RPMI8226 (cell line): ENCODE results near the gene EXOC6B.

Experiments
- DNase-seq: peaks from one replicate; pipeline ENCODE4 v3.0.0-alpha.2; 2015

The EXOC6B gene

DNA sequence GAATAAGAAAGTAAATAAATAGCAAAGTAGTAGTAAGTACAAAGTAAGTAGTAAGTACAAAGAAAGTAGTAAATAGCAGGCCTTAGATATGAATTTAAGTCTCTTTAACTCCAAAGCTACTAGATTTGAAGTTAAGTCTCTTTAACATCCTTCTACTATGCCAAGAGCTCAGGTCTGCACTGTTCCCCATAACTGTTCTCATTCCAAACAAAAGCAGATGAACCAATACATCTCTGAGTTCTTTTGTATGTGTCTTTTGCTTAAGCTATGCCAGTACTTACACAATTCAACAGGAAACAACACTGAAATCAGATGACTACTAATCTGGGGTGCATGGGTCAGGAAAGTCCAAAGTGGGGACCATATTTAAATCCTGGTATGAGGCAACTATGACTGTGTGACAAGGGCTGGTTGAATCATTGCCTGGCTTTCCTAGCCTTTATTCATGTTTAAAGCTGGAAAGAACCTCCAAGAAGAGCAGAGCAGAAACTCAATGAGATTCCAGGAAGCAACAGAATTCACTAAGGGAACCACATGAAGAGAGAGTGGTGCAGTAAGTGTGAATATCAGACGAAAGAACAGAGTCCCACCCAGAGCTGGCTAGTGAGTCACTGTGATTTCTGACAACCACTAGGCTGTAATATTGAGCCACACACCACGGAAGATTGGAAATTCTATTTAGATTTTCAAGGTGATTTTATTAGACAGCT, 627.1 kb downstream of the EXOC6B start:
- DNase-seq: no peak

- no peak for DNase-seq
Measured at GRCh38 chr2:72193723-72194122, 632.1 kb downstream of the EXOC6B start.

GRCh38 chr2:72191441-72191840, 634.4 kb downstream of the EXOC6B start:
- no peak for DNase-seq

GRCh38 chr2:72185206-72185605, 640.6 kb downstream of the EXOC6B start:
- DNase-seq: no peak

DNA sequence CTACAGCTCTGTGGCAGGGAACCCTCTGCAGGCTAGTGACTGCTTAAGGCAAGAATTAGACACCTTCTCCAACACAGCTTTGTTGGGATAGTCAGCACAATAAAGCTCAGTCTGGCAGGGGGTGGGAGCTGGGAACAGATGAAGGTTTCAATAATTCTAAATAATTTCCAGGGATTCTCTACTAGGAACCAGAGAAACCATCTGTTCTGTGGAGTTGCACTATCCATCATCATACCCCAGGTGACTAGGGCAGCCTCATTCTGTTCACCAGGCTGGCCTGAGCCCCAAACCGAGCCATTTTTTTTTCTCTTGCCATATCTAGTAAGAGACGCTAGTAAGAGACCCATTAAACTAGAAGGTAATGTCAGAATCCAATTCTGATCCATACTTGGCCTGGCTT, 642.4 kb downstream of the EXOC6B start:
- no peak for DNase-seq

DNA sequence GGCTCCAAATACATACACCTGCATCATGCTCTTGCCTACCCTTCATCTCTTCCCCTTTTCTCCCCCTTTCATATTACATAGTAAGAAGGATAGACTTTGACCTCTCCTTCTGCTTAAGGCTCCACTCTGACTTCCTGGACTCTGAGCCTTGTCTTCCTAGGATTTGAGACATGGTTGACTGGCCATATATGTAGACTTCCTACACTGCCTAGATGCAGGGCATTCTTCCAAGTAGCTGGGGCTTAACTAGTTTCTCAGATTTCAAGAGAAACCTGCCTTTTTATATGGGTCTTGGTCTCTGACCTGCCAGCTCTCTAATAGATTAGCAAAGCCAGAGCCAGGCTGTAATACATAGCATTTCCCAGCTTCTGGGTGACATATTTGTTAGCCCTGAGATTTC, 642.8 kb downstream of the EXOC6B start:
- no peak for DNase-seq

DNA sequence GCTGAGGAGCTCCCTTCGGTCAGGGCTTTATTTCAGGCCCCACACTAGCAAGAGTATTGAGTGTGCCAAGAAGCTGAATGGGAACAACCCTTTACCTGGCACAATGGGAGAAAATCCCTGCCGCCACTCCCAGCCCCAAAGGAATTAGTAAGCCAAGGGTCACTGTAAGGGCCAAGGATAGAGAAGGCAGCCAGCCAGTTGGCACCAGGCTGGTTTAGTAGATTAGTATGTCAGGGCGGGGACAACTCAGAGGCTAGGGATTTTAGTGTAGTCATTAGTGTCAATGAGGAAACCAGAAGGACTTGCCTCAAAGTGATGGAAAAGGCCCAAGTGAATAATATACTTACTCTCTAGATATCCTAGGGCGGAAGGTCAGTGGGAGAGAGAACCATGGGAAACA, 643.3 kb downstream of the EXOC6B start:
- DNase-seq: no peak

- no peak for DNase-seq
Measured at GRCh38 chr2:72181616-72182015, 644.2 kb downstream of the EXOC6B start.

- no peak for DNase-seq
Measured at GRCh38 chr2:72180351-72180750, 645.5 kb downstream of the EXOC6B start.

DNA sequence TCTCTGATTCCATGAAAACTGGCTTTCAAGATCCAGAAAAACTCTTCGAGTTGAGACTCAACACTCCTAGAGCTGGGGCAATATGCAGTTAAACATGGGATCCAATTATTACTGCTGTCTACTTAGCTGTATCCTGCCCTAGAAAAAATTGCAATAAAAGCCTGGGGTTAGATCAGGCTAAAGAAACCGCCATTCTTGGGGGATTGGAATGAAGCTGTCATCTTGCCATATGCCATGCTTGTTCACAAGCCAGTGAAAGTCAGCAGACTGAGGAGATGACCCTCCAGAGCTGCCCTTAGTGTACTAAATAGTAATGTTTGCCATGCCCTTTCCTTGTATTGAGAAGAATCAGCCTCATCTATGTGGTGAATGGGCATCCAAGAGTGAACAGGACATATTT, 647.3 kb downstream of the EXOC6B start:
- DNase-seq: no peak

DNA sequence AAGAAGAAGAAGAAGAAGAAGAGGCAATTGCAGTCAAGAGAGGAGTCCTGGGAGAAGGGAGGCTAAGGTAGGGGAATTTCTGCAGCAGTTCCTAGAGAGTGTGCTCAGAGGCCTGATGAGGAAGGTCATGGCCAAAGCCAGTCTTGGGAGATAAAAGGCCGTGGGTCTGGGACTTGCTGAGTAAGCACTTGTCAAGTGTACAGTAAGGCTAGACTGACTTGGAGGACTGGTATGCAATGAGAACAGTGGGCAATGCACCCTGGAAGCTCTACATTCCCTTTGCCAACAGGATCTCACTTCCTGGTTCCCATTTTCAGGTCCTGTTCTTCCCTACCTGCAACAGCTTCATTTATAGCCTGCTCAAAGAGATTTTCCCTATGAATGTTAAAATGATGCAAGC, 649.6 kb downstream of the EXOC6B start:
- DNase-seq: no peak

GRCh38 chr2:72175636-72176035, 650.2 kb downstream of the EXOC6B start:
- no peak for DNase-seq

DNA sequence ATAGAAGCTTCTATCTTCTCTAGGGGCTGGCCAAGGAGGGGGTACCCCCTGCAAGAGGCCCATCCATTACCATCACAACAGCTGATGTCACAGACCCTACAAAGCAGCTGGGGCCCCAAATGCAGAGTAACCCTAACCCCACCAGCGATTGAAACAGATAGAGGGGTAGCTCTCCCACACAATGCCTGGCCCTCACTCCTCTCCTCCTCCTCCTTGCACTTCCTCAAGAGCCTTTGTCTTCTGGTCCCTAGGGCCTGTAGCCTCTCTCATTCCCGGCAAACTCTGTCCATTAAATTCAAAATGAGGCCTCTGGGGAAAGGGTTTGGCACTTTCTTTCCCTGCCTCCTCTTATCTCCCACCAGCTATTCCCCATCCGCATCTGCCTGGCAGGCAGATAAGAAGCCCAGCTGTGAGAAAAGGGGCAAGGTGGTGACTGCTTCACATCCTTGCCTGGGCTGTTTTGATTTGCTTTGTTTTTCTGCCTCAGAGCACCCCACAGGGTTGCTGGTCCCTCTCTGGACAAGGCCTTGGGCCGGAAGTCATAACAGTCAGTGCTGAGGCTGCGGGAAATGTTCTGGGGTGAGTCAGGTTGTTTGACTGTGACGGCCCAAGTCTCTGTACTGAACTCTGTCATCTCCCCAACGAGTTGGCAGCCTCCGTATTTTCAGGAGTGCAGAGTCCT, 652.1 kb downstream of the EXOC6B start:
- no peak for DNase-seq

DNA sequence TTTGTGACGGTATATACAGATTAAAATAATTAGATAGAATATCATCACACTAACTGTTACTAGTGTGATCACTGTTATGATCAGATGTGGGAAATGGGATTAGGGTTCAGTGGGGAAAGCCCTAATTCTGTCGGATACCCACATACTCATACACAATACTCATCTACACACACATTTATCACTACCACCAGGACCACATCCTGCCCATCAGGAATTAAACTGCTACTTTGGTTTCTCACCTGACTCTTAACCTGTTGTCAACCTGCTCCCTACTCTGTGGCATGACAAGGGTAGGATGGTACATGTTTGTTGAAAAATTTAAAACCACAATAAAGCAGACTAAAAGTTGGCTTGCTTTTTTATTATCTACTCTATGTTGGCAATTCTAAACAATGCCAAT, 653.4 kb downstream of the EXOC6B start:
- no peak for DNase-seq

DNA sequence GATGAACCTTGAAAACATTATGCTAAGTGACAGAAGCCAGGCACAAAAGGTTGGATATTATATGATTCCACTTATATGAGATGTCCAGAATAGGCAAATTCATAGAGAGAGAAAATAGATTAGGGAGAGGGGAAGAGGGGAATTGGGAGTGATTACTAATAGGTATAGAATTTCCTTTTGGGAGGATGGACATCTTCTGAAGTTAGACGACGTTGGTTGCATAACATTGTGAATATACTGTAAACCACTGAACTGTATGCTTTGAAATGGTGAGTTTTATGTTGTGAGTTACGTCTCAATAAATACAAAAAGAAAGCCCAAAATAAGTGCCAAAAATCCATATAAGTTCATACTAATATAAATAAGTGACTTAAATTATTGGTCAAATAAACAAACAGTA, 659.6 kb downstream of the EXOC6B start:
- DNase-seq: no peak

DNA sequence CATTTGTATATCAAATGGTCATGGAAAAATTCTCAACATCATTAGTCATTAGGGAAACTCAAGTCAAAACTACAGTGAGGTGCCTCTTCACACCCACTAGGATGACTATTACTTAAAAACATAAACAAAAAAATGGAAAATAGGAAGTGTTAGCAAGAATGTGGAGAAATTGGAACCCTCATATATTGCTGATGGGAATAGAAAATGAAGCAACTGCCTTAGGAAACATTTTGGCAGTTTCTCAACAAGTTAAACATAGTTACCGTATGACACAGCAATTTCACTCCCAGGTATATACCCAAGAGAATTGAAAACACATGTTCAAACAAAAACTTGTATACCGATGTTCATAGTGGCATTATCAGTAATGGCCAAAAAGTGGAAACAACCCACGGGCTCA, 660.0 kb downstream of the EXOC6B start:
- DNase-seq: no peak

DNA sequence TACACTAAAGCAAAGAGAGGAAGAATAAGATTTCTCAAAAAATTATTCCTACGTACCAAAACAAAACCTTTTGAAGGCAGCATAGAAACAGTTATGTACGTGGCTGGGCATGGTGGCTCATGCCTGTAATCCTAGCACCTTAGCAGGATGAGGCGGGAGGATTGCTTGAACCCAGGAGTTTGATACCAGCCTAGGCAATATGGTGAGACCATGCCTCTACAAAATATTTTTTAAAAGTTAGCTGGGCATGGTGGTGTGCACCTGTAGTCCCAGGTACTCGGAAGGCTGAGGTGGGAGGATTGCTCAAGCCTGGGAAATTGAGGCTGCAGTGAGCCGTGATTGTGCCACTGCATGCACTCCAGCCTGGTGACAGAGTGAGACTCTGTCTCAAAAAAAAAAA, 663.3 kb downstream of the EXOC6B start:
- DNase-seq: no peak

GRCh38 chr2:72159211-72159993, 666.4 kb downstream of the EXOC6B start:
- DNase-seq: no peak

- DNase-seq: no peak
Measured at GRCh38 chr2:72157871-72158771, 667.7 kb downstream of the EXOC6B start.

DNA sequence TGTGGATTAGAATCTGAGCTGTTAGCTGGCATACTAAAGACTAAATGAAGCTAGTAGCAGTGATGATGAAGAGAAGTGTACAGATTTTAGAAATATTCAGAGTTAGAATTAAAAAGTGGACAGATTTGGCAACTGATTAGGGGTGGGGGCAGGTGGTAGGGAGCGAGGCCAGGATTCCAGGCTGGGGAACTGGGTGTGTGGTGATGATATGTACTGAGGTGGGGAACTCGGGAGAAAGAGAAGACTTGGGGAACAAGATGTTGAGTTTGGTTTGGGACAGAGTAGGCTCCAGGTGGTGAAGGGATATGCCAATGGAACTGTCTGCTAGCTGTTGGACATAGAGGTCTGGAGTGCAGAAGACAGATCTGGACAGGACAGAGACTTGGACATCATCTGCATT, 669.0 kb downstream of the EXOC6B start:
- no peak for DNase-seq

DNA sequence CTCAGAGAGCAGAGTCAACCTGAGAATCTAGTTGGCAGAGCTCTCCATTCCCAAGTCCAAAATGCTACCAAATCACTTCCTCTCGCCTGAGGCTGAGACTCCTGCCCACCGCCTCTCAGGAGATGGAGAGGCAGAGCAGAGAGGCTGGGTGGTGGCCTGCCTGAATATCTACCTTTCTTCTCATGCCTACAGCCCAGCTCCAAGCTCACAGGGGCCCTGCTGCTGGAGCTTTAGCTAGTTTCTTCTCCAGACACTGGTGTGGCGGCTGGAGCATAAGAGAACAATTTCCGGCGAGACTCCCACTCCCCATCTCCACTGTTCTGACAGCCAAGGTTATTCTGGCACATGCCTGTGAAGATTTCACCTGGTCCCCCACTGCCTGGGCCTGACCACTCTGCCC, 670.1 kb downstream of the EXOC6B start:
- DNase-seq: no peak

- no peak for DNase-seq
Measured at GRCh38 chr2:72155151-72155550, 670.7 kb downstream of the EXOC6B start.

GRCh38 chr2:72154386-72154975, 671.4 kb downstream of the EXOC6B start:
- DNase-seq: no peak
